HG03575 (cell line): ENCODE results near the gene RGL2.

Experiments
- ATAC-seq: cut with Tn5 transposase; IDR thresholded peaks from one replicate; pipeline ENCODE4 v1.9.1; 2021; ENCODE audit not compliant: unreplicated experiment, insufficient number of reproducible peaks, low FRiP score; ENCODE audit errors: extremely low read depth

Gene RGL2

GRCh38 chr6:33318426-33319073, 19.8 kb upstream of the RGL2 start:
- no peak for ATAC-seq

- ATAC-seq, result peak; percentile 32
Measured at GRCh38 chr6:33317669-33318425, 19.1 kb upstream of the RGL2 start, which contains the start of gene ZBTB22. ZBTB22 (minus strand) TSS chr6:33317744; CDS start chr6:33316916, 828 bp downstream.

GRCh38 chr6:33317419-33317668, 18.6 kb upstream of the RGL2 start:
- ATAC-seq, result no peak

- no peak for ATAC-seq
Measured at GRCh38 chr6:33316603-33317418, 18.1 kb upstream of the RGL2 start.

- ATAC-seq, result no peak
Measured at GRCh38 chr6:33315793-33316602, 17.3 kb upstream of the RGL2 start.

- ATAC-seq, result no peak
Measured at GRCh38 chr6:33314943-33315792, 16.4 kb upstream of the RGL2 start.

GRCh38 chr6:33314515-33314942, 15.8 kb upstream of the RGL2 start:
- no peak for ATAC-seq

- ATAC-seq, result no peak
Measured at GRCh38 chr6:33313709-33314514, 15.2 kb upstream of the RGL2 start, which contains the start of gene TAPBP. TAPBP (minus strand) TSS chr6:33314078; CDS start chr6:33314041, 37 bp downstream.

- no peak for ATAC-seq
Measured at GRCh38 chr6:33313105-33313708, 14.5 kb upstream of the RGL2 start.

- ATAC-seq, result no peak
Measured at GRCh38 chr6:33312361-33313104, 13.8 kb upstream of the RGL2 start.

GRCh38 chr6:33306356-33306755, 7.6 kb upstream of the RGL2 start:
- no peak for ATAC-seq

GRCh38 chr6:33305052-33305451, 6.3 kb upstream of the RGL2 start:
- ATAC-seq, result no peak

GRCh38 chr6:33304216-33304615, 5.5 kb upstream of the RGL2 start:
- no peak for ATAC-seq

- no peak for ATAC-seq
Measured at GRCh38 chr6:33301877-33302276, 3.1 kb upstream of the RGL2 start.

- ATAC-seq, result no peak
Measured at GRCh38 chr6:33299237-33299944, 649 bp upstream of the RGL2 start.
